ENCODE results near the gene GDPD5.
A peak's percentile ranks its signal among the peaks of the same experiment; 100 is the strongest.

The GDPD5 gene

DNA sequence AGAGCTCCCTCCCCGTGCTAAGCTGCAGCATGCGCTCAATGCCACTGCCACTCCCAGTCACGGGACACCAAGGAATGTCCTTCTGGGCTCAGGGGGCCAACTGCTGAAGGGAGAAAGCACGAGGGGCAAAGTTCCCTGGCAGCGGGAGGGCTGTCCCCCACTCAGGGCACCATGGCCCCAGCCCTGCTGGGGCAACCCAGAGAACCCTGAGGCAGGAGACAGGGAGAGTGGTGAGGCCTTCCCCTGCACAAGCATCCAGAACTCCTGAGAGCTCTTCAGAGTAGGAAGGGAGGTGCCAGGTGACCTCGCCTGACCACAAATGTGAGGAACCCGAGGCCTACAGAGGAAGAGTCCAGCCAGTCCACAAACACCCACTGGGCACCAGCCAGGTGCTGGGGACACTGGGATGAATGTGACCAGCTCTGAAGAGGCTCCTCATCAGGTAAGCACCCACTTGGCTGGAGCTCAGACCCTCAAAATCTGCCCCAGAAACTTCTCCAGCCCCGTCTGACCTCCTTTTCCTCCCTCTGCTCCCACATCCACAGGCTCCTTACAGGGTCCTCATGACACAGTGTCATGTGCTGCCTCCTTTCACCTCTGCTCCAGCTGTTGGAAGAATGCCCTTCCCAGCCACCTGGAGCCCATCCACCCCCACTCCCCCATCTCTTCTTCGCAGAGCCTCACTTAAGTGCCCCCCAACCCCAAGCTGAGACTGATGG, 15.6 kb downstream of the GDPD5 start:
- DNase-seq (ENCODE audit: low spot score) = no peak

DNA sequence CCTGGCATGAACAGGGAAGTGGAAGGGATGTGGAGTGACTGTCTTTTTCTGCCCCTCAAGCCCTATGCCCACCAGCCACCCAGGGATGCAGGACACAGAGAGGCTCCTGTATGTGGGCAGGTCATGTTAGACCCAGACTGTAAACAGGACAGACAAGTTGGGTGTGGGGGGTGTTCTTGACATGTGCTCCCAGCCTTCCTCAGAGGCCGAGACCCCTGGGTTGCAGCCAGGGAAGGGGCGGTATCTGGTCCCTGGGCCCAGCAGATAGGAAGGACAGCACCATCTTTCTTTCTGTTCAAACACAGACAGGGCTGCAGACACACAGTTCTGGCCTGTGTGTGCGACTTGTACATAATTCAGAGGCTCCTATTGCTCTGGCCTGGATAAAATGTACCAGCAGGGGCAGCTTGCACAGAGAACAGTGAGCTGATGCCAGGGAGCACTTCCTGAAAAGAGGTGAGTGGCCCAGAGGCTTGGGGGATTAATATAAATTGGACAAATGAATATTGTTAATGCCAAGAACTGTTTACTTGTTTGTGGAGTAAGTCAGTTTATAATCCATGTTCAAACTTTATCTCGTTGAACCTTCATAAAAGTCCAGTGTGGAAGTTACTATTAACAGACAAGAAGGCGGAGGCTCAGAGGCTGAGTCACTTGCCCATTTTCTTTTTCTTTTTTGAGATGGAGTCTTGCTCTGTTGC, 16.6 kb downstream of the GDPD5 start:
- peak; percentile 55 for DNase-seq (ENCODE audit: low spot score)

DNA sequence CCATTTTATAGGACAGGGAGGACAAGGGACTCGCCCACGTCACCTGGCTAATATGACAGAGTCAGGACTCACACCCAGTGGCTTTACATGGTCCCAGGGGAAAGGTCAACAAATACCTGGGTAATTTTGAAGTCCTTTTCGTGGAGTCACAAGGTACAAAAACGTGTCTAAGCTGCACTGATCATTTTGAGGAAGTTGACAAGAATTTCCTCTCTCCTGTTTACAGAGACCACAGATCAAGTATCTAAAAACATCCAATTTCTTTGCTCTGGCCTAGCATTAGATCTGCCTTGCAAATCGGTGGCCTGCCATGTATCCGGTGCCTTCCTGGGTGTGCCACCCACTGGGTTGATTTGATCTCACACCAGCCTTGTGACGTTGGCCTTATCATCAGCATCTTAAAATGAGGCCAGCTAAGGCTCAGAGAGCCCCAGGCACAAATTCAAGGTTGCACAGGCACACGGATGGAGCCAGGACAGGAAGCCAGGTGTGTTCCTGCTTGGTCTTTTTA, 17.6 kb downstream of the GDPD5 start:
- DNase-seq (ENCODE audit: low spot score) = peak; percentile 69

DNA sequence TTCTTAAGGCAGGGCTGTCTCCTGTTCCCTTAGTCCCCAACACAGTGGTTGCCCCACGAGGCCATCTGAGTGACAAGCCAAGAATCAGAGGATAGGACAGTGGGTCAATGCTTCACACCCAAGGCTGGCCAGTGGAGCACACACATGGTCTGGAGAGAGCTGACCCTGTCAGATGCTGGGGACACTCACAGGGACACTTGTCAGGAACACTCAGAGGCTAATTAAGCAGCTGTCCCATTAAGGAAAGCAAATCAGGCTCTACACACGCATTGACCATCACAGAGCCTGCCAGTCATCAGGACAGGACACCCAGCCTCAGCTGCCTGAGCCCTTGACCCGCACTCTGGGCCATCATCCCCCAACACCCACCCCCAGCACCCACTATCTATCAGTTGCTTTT, 18.2 kb downstream of the GDPD5 start:
- peak; percentile 32 for DNase-seq (ENCODE audit: low spot score)

DNA sequence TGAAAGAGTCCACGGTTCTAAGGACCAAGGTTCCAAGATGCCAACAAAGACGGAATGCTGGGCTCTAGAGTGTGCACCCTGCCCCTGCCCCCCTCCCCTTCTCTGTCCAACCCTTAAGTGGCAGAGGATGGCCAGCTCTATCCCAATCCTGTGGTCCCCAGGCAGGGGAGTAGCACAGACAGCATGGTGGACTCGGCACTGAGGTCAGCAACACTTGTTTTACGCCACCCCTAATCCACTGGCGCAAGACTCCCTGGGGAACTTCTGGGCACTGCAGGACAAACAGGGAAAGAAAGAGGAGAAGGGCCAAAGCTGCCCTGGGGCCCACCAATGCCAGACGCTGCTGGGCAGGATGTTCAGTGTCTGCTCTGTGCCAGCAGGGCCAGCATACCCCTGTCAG, 18.9 kb downstream of the GDPD5 start:
- no peak for DNase-seq (ENCODE audit: low spot score)

DNA sequence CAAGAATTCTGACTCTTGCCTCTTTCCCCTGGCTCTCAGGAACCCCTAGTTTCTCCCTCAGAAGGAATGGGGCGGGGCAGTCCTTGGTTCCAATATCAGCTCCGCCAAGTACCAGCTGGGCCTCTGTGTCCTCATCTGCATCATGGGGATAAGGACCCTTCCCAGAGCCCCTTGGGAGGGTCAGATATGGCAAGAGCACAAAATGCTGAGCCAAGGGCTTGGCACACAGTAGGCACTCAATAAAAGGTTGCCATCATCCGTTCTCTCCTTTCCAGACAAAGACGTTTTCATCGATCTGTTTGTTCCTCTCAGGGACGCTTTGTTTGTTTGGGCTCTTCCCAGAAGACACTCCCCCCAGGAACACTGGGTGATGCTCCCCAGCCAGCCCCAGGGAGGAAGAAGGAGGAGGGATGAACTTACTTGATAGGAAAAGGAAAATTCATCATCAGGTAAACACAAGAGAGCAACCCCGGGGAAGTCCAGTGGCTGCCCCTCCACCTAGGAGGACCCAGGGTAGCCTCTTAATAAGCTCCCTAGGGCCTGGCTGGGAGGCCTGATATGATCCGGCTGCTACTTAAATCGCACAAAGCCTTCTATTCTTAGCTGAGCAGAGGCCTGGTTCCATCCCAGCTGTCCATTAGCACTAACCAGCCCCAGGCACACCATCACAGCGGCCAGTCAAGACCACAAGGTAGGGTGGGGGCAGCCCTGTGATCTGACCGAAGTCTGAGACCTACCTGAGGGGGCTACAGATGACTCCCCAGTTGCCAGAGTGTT, 19.6 kb downstream of the GDPD5 start:
- peak; percentile 63 for DNase-seq (ENCODE audit: low spot score)

DNA sequence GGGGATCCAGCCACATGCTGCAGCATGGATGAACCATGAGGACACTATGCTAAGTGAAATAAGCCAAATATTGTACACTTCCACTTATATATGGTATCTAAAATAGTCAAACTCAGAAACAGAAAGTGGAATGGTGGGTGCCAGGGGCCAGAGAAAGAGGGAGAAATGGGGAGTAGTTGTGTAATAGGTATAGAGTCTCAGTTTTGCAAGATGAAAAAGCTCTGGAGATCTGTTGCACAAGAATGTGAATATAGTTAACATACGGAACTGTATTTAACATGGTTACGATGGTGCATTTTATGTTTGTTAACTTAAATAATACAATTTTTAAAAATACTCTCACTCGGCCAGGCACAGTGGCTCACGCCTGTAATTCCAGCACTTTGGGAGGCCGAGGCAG, 21.2 kb downstream of the GDPD5 start:
- no peak for DNase-seq (ENCODE audit: low spot score)

DNA sequence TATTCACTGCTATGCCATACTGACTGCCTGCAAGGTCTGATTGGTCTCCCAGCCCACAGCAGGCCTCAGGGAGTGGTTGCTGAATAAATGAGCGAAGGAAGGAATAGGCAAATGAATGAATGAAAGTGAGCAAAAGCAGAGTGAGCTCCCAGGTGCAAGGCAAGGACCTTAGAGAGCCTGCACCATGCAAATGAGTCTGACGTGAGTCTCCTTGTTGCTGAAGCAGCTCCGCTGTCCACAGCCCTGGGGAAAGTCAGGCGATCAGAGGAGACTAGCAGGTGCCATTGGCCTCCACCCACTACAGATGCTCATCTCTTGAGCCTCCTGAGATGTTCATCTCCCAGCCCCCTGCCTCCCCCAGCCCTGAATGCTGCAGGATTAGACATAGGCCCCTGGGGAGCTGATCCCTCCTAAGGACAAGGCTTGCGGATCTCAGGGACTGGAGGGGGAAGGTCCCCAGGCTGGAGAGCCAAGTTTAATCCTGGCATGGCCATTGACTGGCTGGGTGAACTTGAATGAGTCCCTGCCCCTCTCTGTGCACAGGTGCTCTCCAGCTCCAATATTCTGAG, 22.1 kb downstream of the GDPD5 start:
- DNase-seq (ENCODE audit: low spot score) = no peak

DNA sequence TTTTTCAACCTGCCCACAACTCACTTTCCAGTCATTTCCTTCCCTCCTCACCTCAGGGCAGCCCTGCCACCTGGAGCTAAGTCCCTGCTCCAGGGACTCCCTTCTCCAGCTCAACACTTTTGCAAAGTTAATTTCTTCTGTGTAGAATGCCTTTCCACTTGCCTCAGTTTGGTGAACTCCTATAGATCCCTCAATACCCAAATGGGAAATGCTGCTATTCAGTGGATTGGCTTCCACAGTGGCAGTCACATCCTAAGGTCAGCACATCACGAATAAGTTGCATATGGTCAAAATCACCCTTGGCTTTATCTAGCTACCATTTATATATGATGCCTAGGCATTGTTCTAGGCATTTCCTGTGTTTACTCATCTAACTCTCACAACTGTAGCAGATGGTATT, 23.6 kb downstream of the GDPD5 start:
- no peak for DNase-seq (ENCODE audit: low spot score)

DNA sequence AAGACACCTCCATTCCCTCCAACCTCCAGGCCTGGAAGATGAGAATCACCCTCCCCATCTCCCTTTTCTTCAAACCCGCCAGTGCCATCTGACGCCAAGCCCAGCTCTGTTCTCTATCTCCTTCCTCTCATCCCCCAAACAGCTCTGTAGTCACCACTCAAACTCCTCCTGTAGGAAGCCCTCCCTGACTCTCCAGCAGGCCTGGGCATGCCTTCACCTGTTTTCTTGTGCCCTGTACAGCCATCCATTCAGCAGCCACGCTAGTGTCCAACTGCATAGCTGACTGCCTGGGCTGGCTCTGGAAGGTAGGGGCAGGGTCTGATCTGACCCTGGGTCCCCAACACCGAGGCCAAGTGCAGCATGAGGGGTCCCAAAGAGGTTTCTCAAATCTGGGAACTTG, 25.0 kb downstream of the GDPD5 start:
- no peak for DNase-seq (ENCODE audit: low spot score)

DNA sequence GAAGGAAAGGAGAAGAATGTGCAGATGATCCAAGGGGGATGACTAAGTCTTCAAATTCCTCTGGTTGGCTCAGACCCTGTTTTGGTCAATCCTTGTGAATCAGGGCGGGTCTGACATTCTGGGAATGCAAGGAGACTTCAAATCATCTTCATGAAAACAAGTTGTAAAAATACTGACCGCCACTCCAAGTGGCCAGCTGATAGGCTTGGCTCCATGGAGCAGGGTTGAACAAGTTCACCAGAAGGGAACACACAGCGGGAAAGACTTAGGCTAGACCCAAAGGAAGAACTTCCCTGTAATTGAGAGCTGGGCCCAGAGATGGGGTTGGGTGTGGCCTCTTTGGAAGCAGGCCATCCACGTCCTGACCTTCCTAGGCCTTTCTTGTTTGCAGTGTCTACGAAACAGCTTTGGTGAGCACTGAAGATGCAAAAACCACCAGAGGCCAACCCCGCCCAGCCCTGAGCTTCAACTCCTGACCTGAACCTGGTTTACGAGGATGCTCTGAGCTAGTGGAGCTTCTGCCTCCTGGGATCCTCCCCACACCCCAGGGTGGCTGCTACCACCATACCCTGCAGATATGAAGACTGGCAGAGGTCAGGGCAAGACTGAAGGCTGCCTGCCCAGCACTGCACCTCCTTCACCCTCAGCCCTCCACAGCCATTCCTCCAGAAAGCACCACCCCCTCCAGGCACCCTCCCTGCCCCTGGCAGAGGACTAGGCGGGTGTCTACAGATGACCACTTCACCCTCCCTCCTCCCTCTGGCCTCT, 26.1 kb downstream of the GDPD5 start:
- DNase-seq (ENCODE audit: low spot score) = peak; percentile 46

DNA sequence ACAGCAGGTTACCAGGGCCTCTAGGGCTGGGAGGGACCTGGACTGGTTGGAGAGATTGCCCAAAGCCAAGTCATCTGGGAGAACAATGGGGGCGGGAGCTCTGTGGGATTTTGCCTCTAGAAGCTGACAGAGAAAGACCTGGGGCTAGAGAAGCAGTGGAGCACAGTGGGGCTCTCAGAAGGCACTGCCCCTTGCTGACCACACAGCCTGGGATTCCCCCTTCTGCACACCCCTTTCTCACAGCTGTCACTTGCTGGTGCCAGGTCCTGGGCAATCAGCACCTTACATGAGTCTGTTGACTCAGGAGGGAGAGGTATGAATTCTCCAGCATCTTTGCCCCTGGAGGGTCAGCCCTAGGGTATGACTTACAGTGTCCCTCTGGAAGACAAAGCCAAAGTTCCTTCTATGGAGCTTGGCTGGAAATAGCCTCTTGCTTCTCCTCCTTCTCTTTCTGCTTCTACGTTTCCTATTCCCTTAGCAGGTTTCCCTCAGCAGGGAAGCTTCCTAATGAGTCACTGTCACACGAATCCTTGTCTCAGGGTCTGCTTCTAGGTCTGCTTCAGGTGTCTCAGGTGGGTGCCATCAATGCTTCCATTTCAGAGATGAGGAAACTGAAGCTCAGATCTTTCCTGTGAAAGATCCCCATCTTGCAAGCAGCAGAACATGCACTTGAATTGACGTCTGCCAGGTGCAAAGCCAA, 27.0 kb downstream of the GDPD5 start:
- no peak for DNase-seq (ENCODE audit: low spot score)

DNA sequence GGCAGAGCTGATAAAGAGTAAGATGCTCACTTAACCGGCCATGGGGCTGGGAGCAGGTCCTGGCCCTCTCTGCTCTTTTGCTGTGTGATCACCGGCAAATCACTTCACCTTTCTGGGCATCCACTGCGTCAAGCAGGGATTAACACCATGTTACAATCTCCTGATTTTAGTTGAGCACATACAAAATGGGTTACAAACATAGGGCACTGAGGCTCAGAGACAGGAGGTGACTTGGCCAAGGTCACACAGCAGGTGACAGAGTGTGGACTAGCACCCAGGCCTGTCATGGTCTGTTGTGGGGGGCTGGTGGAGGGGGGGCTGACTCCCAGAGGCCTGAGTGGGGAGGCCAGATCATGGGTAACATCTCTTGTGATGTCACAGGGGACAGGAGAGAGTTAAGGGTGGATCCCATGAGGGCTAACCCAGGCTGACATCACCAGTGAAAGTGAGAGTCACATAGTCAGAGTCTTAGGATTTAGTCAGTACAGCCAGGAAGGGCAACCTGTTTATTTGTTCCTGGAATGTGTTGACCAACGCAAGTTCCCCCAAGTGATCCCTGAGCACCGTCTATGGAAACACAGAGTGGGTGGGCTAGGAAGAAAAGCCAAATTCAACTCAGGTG, 27.8 kb downstream of the GDPD5 start:
- DNase-seq (ENCODE audit: low spot score) = no peak

DNA sequence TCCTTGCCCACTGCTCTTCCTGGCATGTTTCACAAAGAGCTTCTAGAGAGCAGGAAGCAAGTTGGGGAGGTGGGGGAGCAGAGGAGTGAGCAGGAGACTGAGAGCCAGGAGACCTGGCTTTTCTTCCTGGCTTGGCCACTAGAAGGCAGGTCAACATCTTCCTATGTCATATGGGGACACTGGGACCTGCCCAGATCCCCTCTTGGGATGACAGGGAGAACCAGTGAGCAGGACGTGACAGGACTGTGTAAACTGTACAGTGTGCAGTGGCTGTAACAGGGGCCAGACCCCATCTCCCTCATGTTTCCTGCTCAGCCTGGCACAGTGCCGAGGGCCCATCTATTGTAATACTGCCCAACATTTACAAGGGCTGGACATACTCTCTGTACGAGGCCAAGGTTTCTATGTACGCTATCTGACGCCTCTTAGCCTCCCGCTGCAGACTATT, 29.4 kb downstream of the GDPD5 start:
- DNase-seq (ENCODE audit: low spot score) = no peak

DNA sequence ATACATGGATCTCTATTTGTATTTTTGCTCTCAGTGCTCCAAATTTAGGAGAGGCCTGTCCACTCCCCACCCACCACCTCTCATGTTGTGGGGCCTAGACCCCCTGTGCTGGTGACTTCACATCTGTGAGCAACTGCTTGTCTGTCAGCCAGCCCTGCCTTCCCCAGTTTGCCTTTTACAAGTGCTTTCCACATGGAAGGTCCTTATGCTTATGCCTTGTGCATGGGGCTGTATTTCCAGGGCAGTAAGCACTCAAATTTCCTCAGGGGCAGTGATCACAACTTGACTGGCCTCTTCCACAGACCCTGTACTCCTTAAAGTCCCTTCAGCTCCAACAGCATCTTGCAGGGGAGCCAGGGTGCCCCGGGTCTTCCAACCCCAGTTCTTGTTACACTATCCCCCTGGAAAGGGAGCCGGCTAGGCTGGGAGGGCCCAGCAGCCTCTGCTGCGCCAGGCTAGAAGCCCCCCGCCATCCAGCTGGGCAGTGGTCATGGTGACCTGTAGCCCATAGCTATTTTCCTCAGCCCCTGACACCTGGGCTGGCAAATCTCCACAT, 29.9 kb downstream of the GDPD5 start:
- DNase-seq (ENCODE audit: low spot score) = no peak

DNA sequence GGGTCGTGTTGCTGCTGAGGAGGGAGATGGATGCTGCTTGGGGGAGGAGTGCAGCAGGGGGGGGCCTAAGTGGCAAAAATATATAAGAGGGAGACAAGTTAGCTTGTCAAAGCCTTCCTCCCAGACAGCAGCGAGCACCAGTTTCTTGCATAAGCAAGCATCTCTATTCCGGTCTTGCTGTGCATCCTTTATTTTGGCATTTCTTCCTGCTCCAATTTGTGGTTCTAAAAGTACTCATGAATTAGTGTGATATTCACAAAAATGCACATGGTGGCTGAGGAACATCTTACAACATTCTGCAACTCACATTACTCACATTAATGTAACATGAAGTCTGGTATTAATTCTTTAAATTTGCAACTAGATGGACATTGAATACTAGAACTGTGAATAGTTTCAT, 32.1 kb downstream of the GDPD5 start:
- DNase-seq (ENCODE audit: low spot score) = no peak

DNA sequence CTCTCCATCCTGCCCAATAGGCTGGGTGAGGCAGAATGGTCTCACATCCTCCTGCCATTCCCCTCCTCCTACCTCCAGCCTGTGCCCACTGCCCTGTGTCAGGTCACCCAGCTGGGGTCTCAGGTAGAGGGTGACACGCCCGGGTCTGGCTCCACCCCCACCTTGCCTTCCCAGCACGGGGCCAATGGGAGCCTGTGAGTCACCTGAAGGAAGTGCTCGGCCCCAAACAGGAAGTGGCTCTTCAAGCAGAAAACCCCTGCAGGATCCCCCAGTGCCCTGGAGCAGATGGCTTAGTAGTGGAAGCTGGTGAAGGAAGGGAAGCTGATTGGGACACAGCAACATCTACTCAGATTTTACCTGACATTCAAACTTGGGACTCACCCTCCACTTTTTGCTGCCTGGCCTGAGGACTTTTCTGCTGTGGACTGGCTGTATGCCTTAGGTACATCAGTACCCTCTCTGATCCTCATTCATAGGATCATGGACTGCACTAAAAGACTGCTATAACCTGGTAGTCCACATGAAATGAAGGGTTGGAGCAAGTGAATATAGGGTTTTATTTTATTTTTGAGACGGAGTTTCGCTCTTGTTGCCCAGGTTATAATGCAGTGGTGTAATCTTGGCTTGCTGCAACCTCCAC, 33.4 kb downstream of the GDPD5 start:
- no peak for DNase-seq (ENCODE audit: low spot score)

DNA sequence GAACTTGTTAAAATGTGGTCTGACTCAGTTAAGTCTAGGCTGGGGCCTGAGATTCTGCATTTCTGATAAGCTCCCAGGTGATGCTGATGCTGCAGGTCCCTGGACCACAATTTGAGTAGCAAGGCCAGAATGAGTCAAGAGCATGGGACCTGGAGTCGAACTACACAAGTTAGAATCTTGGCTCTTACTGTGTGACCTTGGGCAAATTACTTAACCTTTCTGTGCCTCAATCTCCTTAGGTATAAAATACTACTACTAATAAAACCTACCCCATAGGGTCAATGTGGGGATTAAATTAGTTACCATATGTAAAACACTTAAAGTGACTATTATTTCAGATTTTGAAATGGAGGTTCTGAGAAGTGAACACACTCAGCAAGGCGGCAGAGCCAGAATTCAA, 34.3 kb downstream of the GDPD5 start:
- no peak for DNase-seq (ENCODE audit: low spot score)

DNA sequence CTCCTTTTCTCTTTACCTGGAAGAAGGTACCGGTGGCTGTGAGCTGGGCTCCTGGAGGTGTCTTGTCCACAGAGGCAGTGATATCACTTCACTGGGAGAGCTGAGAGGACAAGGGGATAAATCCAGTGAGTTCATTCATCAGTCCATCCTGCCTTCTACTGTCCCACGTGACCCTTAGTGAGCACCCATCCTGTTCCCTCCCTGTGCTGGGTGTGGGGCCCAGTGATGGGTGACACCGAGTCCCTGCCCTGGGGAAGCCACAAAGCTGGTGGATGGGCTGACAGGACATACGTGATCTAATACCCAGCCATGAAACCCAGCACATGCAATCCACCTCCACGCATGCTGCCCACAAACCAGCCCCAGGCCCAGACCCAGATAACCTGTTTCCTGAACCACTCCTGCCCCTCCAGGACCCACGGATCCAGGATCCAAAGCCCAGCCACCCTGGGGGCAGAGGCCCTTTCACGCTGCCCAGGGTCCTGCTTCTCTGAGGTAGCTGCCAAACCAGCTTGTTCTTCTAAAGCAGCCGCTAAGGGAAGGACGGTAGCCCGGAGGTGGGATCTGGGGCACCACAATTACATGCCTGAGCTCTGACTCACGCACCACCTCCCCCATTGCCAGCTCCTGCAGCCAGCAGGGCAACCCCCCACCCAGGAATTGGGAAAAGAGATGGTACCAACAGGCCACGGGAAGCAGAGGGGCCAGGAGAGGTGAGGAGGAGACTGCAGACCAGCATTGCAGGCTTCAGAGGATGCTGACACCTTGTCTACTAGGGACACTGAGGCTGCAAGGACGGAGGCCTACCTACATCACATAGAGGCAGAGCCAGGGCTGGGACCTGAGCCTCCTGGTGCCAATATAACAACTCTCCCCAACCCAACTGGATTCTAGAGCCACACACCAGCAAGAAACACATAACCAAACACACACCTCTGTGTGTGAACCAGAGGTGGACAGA, 35.2 kb downstream of the GDPD5 start:
- no peak for DNase-seq (ENCODE audit: low spot score)

Measured in hematopoietic multipotent progenitor cell treated with erythropoietin and hydrocortisone succinate and interleukin-3 and kit ligand, for 17 days (in vitro differentiated cells).